K562 treated with DMSO at 1 percent for 12 hours (cell line): ENCODE data around the gene PPT1. TPM values are rescaled to one million over a fixed set of nuclear protein-coding genes. Genes with fewer than 3 reads are reported as not detected.

ENCODE experiments used
- total RNA-seq: library from RNA; unstranded; fragments of 300-600 nt; gene quantifications from 2 replicates; pipeline ENCODE4 v1.2.3, GENCODE V29; 2022; ENCODE audit not compliant: insufficient read depth

Gene PPT1
- total RNA-seq = 91.6 and 161 TPM in 2 replicates

GRCh38 chr1:40096977-40097782 is at the start of gene PPT1:
PPT1 (minus strand) TSS chr1:40097252; CDS start chr1:40097238, 14 bp downstream.

GRCh38 chr1:40040511-40041465 is 56.3 kb downstream of the PPT1 start, which contains the start of gene CAP1:
CAP1 (plus strand) TSS chr1:40040729; CDS start chr1:40059347, 18,618 bp downstream.

Other genes starting within 250 kb of the PPT1 start
- 21.1 and 36.2 TPM in 2 replicates for gene TRIT1, start 213.7 kb downstream of the PPT1 start, total RNA-seq
- 10.6 and 20.4 TPM in 2 replicates for gene MYCL, start 195.3 kb downstream of the PPT1 start, total RNA-seq
- not detected in 2 replicates for gene MFSD2A, start 142.1 kb downstream of the PPT1 start, total RNA-seq
- 168 and 370 TPM in 2 replicates for gene CAP1, start 56.5 kb downstream of the PPT1 start, total RNA-seq
- 3.7 and 14.3 TPM in 2 replicates for gene RLF, start 64.1 kb upstream of the PPT1 start, total RNA-seq
- gene TMCO2, start 150.7 kb upstream of the PPT1 start, total RNA-seq = not detected in 2 replicates
- gene ZMPSTE24, start 161.0 kb upstream of the PPT1 start, total RNA-seq = 10.1 and 29.1 TPM in 2 replicates
- gene COL9A2, start 220.0 kb upstream of the PPT1 start, total RNA-seq = 3.2 and 4.0 TPM in 2 replicates